Activated naive CD8-positive, alpha-beta T cell (primary cell): ENCODE results near the gene RMND1.

Source experiments
- H3K27ac Mint-ChIP-seq: one replicate; pipeline ENCODE4 v1.8.0; 2021; ENCODE audit warnings: mixed read lengths
- H3K27me3 Mint-ChIP-seq: one replicate; pipeline ENCODE4 v1.8.0; 2021; ENCODE audit warnings: mixed read lengths
- H3K36me3 Mint-ChIP-seq: one replicate; pipeline ENCODE4 v1.8.0; 2021; ENCODE audit warnings: mixed read lengths
- H3K4me1 Mint-ChIP-seq: one replicate; pipeline ENCODE4 v1.8.0; 2021; ENCODE audit warnings: low read depth, mixed read lengths
- H3K4me3 Mint-ChIP-seq: one replicate; pipeline ENCODE4 v1.8.0; 2021; ENCODE audit warnings: mild to moderate bottlenecking, mixed read lengths
- H3K9me3 Mint-ChIP-seq: one replicate; pipeline ENCODE4 v1.8.0; 2021; ENCODE audit warnings: low read depth, mixed read lengths

The RMND1 gene

GRCh38 chr6:151441390-151442166 lies 10.3 kb downstream of the RMND1 start:
- Mint-ChIP-seq H3K9me3 (no peaks in the 10 kb centered on the region), H3K27ac (no peak overlapping the region), H3K36me3 (peaks cover 4% of the 10 kb centered on the region), H3K4me1 (peaks cover 37% of the 10 kb centered on the region), H3K27me3 (no peaks in the 10 kb centered on the region), H3K4me3 (no peak overlapping the region)

- H3K27me3 Mint-ChIP-seq = no peaks in the 10 kb centered on the region
- H3K9me3 Mint-ChIP-seq = no peaks in the 10 kb centered on the region
- H3K4me1 Mint-ChIP-seq = peaks cover 38% of the 10 kb centered on the region
- no peak overlapping the region for H3K27ac Mint-ChIP-seq
- H3K4me3 Mint-ChIP-seq = no peak overlapping the region
- H3K36me3 Mint-ChIP-seq = peaks cover 6% of the 10 kb centered on the region
Observed at GRCh38 chr6:151440930-151441329, 11.0 kb downstream of the RMND1 start.

GRCh38 chr6:151440498-151440897 lies 11.4 kb downstream of the RMND1 start:
- Mint-ChIP-seq H3K27ac (peak overlapping the region; percentile 66), H3K27me3 (no peaks in the 10 kb centered on the region), H3K4me3 (no peak overlapping the region), H3K9me3 (no peaks in the 10 kb centered on the region), H3K4me1 (peaks cover 38% of the 10 kb centered on the region), H3K36me3 (peaks cover 6% of the 10 kb centered on the region)

GRCh38 chr6:151437401-151437800 lies 14.5 kb downstream of the RMND1 start:
- H3K27ac Mint-ChIP-seq = no peak overlapping the region

DNA sequence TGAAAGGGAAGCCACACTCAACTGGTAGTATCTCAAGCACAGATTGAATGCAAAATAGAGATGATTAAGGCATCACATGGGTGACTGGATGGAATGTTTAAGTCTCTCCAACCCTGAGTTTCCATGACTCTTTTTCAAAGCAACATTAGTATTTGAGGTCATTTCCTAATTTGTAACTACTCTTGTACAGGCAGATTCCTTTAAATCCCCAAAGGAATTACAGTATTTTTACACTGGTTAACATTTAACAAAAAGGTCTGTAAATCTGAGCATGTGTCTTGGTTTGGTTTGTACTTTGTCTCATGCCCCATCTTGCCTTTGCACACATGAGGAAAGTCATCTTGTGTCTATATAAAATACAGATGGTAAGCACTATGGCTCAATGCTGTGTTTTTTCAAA lies 15.1 kb downstream of the RMND1 start:
- Mint-ChIP-seq H3K4me3 (no peak overlapping the region), H3K9me3 (no peaks in the 10 kb centered on the region)

More at GRCh38 chr6:151437401-151437800, 14.5 kb downstream of the RMND1 start:
- Mint-ChIP-seq H3K36me3 (peaks cover 5% of the 10 kb centered on the region), H3K4me1 (peaks cover 30% of the 10 kb centered on the region), H3K4me3 (no peak overlapping the region), H3K9me3 (no peaks in the 10 kb centered on the region), H3K27me3 (no peaks in the 10 kb centered on the region)

GRCh38 chr6:151436300-151436699 lies 15.6 kb downstream of the RMND1 start:
- H3K27me3 Mint-ChIP-seq = no peaks in the 10 kb centered on the region
- H3K4me3 Mint-ChIP-seq = no peak overlapping the region
- H3K4me1 Mint-ChIP-seq = peaks cover 23% of the 10 kb centered on the region
- H3K27ac Mint-ChIP-seq = no peak overlapping the region
- H3K9me3 Mint-ChIP-seq = no peaks in the 10 kb centered on the region
- peaks cover 5% of the 10 kb centered on the region for H3K36me3 Mint-ChIP-seq

More for the DNA sequence above, 15.1 kb downstream of the RMND1 start:
- H3K36me3 Mint-ChIP-seq = peaks cover 5% of the 10 kb centered on the region
- peaks cover 28% of the 10 kb centered on the region for H3K4me1 Mint-ChIP-seq
- no peaks in the 10 kb centered on the region for H3K27me3 Mint-ChIP-seq
- no peak overlapping the region for H3K27ac Mint-ChIP-seq

- Mint-ChIP-seq H3K4me3 (no peak overlapping the region), H3K27me3 (no peaks in the 10 kb centered on the region), H3K36me3 (peaks cover 9% of the 10 kb centered on the region), H3K9me3 (no peaks in the 10 kb centered on the region), H3K4me1 (peaks cover 14% of the 10 kb centered on the region), H3K27ac (no peak overlapping the region)
Observed at GRCh38 chr6:151434369-151434768, 17.6 kb downstream of the RMND1 start.

GRCh38 chr6:151432651-151433050 lies 19.3 kb downstream of the RMND1 start:
- Mint-ChIP-seq H3K4me1 (peaks cover 6% of the 10 kb centered on the region), H3K36me3 (peaks cover 13% of the 10 kb centered on the region), H3K4me3 (no peak overlapping the region), H3K27ac (no peak overlapping the region), H3K27me3 (no peaks in the 10 kb centered on the region), H3K9me3 (no peaks in the 10 kb centered on the region)

GRCh38 chr6:151431337-151431736 lies 20.6 kb downstream of the RMND1 start:
- H3K9me3 Mint-ChIP-seq = no peaks in the 10 kb centered on the region
- H3K27me3 Mint-ChIP-seq = no peaks in the 10 kb centered on the region
- no peaks in the 10 kb centered on the region for H3K4me1 Mint-ChIP-seq
- H3K4me3 Mint-ChIP-seq = no peak overlapping the region
- H3K36me3 Mint-ChIP-seq = peaks cover 12% of the 10 kb centered on the region
- H3K27ac Mint-ChIP-seq = no peak overlapping the region

GRCh38 chr6:151430886-151431285 lies 21.0 kb downstream of the RMND1 start:
- H3K4me3 Mint-ChIP-seq = no peak overlapping the region
- H3K27ac Mint-ChIP-seq = no peak overlapping the region
- H3K4me1 Mint-ChIP-seq = no peaks in the 10 kb centered on the region
- H3K9me3 Mint-ChIP-seq = no peaks in the 10 kb centered on the region
- peaks cover 15% of the 10 kb centered on the region for H3K36me3 Mint-ChIP-seq
- no peaks in the 10 kb centered on the region for H3K27me3 Mint-ChIP-seq

- Mint-ChIP-seq H3K4me1 (no peaks in the 10 kb centered on the region), H3K9me3 (no peaks in the 10 kb centered on the region), H3K36me3 (peaks cover 20% of the 10 kb centered on the region), H3K27ac (no peak overlapping the region), H3K27me3 (no peaks in the 10 kb centered on the region), H3K4me3 (no peak overlapping the region)
Observed at GRCh38 chr6:151428093-151428735, 23.7 kb downstream of the RMND1 start.

- no peaks in the 10 kb centered on the region for H3K4me1 Mint-ChIP-seq
- no peak overlapping the region for H3K27ac Mint-ChIP-seq
- H3K27me3 Mint-ChIP-seq = no peaks in the 10 kb centered on the region
- no peak overlapping the region for H3K4me3 Mint-ChIP-seq
- no peaks in the 10 kb centered on the region for H3K9me3 Mint-ChIP-seq
- H3K36me3 Mint-ChIP-seq = peaks cover 15% of the 10 kb centered on the region
Observed at GRCh38 chr6:151425561-151425960, 26.4 kb downstream of the RMND1 start.

- Mint-ChIP-seq H3K36me3 (peaks cover 13% of the 10 kb centered on the region), H3K4me3 (no peak overlapping the region), H3K27ac (no peak overlapping the region), H3K27me3 (no peaks in the 10 kb centered on the region), H3K9me3 (no peaks in the 10 kb centered on the region), H3K4me1 (no peaks in the 10 kb centered on the region)
Observed at GRCh38 chr6:151422981-151423380, 28.9 kb downstream of the RMND1 start.

- Mint-ChIP-seq H3K27me3 (no peaks in the 10 kb centered on the region), H3K36me3 (peaks cover 29% of the 10 kb centered on the region), H3K4me1 (peaks cover 24% of the 10 kb centered on the region), H3K27ac (no peak overlapping the region), H3K9me3 (peaks cover 14% of the 10 kb centered on the region), H3K4me3 (no peak overlapping the region)
Observed at GRCh38 chr6:151417477-151417876, 34.4 kb downstream of the RMND1 start.

DNA sequence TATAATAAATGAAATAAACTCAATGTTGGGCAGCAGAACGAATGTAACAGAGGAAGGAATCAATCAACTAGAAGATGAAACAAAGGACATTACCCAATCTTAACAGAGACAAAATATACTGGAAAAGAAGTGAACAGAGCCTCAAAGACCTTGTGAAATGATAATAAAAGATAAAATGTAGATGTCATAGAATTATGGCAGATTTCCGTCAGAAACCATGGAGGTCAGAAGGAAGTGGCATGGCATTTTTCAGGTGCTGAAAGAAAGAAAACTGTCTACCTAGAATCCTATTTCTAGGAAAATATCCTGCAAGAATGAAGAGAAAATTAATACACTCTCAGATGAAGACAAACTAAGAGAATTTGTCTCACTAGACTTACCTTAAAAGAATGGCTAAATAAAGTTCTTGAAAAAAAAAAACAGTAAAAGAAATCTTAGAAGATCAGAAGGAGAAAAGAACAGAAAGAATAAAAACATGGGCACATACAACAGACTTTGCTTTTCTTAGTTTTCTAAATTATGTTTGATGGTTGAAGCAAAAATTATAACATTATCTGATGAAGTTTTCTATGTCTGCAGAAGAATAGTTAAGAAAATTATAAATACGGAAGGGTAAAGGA lies 37.2 kb downstream of the RMND1 start:
- Mint-ChIP-seq H3K4me3 (no peak overlapping the region), H3K27ac (no peak overlapping the region), H3K36me3 (peaks cover 30% of the 10 kb centered on the region), H3K27me3 (no peaks in the 10 kb centered on the region), H3K4me1 (peaks cover 25% of the 10 kb centered on the region), H3K9me3 (peaks cover 14% of the 10 kb centered on the region)
